ENCODE results near the gene KCNIP3.
"Not testable (repeated sequence)": the region's sequence is repeated elsewhere in the genome, so short reads cannot be mapped to it uniquely, and the experiment has no call there.

KCNIP3 gene

DNA sequence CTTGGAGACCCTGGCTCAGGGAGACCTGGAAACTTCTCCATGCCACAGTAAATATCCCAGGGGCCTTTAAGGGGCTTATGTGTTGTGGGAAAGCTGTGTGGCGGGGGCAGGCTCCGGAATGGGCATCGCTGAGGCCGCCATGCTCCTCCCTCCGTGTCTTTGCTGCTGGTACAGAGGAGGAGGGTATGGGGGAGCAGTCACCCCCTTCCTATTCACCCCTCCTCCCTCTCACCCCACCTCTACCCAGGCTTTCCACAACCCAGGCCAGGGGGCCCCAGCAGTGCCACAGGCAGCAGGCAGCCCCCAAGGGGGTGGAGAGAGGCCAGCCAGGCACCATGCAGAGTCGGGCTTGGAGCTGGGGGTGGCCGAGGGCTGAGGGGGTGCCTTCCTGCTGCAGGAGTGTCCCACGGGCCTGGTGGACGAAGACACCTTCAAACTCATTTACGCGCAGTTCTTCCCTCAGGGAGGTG is 77.3 kb downstream of the KCNIP3 start:
- DNase-seq: no peak

DNA sequence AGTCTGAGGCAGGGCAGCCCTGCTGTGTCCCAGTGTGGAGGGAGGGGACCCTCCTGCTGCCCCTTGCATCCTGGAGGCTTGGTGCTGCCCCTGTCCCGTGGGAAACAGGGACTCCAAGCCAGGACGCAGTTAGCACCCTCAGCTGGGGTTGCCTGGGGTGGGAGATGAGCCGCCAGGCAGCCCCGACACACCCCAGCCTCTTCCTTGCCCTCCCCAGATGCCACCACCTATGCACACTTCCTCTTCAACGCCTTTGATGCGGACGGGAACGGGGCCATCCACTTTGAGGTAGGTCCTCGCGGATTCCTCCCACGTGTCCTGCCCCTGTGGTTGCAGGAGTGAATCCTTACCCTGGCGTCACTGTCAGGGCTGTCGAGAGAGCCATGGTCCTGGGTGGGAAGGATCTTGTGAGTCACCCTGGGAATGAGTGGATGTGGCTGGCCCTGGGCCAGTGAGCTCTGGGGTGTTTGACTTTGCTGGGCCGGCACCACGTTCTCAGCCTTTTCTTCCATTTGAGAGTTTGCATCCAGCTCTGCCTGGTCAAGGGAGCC is 77.8 kb downstream of the KCNIP3 start:
- no peak for DNase-seq

DNA sequence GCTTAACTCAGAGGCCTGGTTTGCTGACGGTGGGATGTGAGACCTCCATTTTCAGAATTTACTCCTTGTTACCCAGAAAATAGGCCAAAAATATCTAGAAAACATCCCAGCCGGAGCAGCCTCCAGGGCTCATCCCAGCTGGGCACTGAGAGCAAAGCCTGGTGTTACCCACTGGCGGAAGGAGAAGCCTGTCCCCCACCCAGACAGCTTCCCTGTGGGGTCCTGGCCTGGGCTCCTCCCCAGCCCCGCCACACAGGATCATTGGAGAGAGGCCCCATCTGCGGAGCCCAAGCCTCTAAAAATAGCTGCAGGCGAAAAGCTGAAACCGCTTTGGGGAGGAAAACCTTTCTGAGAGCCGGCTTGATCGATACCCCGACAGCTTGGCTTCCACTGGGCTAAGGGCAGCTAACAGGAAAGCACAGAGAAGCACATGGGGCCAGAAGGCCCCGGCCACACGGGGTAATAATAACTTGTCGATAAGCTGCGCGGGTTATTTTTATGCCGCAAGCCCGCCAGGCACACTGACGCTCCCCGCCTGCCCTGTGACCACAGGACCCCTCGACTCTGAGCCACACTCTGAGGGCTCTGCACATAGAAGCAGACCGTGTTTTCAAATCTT is 78.5 kb downstream of the KCNIP3 start:
- DNase-seq: no peak

DNA sequence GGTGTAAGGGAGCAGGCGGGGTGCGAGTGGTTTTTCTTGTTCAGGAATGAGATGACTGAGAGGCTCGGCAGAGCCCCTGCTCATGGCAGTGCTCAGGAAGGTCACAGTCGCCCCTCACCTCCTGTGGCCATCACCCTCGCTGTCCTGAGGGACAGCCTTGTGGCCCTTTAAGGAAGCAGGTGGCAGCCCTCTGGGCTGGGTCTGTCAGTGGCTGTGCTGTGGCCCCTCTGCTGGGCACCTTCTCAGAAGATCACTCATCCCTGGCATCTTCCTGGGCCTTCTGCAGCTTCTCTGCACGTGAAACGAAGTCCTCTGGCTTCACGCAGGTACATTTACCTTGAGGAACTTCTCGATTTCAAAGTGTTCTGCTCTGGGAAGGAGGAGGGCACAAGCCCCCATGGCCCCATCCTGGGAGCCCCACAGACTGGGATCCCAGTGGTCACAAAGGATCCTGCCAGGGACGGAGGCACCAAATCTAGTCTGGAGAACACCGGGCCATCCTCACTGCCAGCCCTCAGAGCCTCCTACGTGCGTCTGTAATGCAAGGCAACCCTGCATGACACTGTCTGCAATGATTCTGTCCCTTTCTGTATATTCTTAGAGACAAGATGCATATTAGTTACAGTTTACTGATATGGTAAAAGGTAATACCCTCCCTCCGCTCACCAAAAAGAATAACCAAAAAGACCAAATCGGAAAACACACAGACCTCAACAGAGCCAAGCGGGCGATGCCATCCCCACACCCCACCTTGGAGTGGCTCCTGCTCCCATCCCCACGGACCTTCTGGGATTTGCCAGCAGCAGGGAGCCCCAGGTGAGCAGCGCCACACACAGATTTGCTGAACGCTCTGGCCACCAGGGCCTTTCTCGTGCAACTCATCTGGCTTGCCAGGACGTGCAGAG is 79.4 kb downstream of the KCNIP3 start:
- DNase-seq: no peak

DNA sequence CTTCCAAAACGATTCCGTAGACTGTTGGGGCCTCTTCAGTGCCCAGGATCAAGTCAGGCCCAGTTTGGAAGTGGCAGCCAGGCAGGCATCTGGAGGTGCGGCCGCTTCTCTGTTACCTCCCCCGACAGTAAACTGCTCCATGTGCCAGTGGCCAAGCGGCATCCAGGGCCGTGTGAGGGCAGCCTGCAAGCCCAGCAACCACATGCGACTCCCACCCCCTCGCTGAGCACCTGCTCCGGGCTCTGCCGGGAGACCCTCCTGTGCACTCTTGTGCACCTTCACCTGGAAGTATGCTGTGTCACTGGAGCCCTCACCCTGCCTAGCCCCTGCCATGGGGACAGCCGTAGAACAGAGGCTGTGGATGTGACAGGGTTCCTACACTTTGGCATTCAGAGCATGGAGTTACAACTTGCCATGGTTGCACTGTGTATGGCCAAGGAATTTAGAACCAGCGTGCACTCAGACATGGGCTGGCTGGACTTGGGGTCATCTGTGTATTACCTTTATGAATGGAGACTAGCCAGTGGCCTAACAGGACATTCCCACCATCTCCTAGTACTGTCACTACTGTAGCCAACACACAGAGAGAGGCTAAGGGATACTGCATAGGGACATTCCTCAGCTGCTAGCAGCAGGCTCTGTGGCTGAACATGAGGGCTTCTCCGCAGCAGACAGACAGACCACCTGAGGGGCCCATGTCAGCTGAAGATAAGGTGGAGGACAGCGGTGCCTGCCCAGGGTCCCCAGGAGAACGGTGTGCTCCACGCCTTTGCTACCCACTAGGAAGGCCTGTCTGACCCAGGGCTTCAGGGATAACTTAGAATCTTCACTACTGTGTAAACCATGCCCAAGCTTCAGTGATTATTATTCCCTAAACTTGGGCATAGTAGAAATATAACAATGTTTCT is 80.3 kb downstream of the KCNIP3 start:
- no peak for DNase-seq

DNA sequence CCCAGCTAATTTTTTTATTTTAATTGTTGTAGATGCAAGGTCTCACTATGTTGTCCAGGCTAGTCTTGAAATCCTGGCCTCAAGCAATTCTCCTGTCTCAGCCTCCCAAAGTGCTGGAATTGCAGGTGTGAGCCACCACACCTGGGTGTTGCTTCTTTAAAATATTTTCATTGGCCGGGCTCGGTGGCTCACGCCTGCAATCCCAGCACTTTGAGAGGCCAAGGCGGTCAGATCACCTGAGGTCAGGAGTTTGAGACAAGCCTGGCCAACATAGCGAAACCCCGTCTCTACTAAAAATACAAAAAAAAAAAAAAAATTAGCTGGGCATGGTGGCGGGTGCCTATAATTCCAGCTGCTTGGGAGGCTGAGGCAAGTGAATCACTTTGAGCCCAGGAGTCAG is 81.1 kb downstream of the KCNIP3 start:
- not testable (repeated sequence) for DNase-seq

DNA sequence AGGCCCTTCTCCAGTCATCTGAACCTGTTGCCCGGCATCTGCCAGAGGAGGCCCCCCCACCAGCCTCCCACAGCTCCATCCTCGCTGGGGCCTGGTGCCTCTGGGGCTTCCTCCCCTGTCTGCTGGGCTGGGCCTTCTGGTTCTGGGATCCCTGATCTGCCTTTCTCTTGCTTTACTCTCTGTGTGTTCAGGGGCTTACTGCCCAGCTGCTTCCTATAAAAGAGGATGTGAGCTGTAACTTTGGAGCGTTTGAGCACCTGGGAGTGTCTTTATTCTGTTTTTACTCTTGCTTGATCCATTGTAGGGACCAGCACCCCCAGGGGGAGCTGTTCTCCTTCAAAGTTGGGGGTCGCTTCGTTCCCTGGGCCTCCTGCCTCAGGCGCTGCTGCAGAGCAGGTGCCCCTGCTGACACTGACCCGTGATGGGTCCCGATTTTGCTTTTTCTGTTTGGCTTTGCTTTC is 82.3 kb downstream of the KCNIP3 start:
- no peak for DNase-seq

DNA sequence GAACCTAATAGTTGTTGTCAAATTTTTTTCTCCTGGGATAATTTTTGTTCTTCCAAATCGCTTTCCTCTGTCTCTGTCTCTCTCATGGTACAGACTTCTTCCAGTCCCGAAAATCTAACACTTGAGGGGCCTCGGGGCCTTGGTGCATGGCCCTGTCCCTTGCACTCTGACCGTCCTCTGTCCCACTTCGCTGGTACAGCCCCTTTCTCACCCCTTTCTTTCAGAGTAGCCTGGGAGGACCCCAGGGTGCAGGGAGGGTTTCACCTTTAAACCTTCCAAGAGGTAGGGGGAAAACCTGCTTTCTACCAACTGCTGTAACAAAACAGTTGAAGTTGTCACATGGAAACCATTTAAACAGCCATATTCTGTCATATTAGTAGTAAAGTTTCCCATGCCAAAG is 83.1 kb downstream of the KCNIP3 start:
- DNase-seq: no peak

DNA sequence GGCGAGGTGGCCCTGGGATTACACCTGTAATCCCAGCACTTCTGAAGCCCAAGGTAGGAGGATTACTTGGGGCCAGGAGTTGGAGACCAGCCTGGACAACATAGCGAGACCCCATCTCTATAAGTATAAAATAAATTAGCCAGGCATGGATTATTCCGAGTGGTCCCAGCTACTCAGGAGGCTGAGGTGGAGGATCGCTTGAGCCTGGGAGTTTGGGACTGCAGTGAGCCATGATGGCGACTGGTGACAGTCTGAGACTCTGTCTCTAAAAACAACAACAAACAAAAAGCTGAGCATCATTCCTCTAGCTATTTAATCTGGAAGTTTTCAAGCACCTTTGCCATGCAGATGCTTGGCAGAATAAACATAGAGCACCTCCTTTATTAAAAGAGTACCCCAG is 83.6 kb downstream of the KCNIP3 start:
- no peak for DNase-seq

DNA sequence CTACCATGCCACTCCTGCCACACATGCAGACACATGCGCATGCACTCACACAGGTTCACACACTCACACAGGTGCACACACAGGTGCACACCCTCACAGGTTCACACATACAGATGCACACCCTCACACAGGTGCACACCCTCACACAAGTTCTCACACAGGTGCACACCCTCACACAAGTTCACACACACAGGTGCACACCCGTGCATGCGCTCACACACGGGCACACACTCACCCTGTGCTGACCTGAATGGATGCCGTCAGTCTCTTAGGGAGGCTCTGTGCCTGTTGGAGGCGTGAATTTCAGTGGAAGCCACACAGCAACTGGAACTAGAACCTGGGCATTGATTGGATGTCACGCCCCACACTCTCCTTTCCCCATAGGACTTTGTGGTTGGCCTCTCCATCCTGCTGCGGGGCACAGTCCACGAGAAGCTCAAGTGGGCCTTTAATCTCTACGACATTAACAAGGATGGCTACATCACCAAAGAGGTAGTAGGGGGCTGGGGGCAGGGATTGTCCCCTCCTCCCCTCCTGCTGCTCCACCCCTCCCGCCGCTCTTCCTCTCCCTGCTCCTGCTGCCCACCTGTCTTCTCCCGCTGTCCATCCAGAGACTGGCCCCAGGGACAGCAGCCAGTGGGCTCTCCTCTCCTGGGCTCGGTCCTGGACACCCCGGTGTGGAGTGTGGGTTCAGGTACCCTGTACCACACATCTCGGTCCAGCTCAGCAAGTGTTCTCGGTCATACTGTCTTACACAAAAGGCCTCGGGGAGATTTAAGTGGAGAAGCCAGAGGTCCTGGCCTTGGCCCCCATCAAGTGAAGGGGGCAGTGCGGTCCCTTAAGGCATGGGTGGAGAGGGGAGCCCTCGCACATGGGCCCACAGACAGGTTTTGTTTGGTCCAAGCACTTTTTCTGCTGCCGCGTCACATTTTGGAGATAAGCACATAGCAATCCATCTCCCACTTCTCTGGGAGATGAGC is 84.4 kb downstream of the KCNIP3 start:
- DNase-seq: no peak

DNA sequence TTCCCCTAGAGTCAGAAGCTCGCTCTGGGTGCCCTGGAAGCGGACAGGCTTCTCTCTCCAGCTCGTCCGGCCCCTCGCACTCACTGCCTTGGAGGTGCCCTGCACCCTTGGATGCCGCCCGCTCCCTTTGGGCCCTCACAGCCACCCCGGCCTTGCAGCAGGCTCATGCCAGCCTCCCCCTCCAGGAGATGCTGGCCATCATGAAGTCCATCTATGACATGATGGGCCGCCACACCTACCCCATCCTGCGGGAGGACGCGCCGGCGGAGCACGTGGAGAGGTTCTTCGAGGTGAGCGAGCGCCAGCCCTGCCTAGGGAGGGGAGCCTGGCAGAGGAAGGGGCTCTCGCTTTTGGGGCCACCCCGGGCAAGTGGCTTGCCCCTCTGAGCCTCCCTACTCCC is 85.0 kb downstream of the KCNIP3 start:
- no peak for DNase-seq

DNA sequence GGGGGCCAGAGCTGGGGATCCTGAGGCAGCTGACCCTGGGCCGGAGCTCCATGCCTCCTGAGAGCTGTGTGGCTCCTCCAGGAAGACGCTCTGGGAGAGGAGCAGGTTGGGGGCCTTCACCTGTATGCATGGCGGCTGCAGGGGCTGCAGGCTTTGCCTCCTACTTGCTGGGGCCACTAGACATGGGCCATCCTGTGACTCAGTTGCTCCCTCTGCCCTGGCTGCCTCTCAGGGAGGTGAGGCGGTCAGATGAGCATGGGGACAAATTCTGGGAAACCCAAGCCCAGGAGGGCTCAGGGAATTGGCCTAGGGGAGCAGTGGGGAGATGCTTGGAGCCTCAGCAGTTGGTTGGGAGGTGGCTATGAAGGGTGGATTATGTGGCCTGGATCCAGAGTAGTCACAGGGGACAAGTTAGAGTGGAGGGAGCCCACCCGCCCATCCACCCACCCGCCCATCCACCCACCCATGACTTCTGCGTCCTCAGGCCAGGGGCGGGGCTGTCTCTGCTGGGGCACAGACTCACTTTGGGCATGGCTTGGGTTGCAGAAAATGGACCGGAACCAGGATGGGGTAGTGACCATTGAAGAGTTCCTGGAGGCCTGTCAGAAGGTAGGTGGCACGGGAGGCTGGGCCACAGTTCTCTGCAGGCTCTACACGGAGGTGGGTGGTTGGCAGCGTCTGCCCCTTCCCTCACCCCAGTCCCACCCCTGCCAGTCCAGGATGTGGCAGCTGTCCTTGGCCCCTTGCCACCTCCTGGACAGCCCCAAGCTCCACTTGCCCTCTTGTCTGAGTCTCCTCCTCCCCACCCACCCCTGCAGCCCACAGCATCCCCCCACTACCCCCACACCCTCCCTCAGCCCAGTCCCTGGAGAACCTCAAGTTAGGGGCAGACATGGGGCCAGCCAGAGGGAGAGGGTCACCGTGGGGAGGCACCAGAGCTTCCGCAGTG is 85.8 kb downstream of the KCNIP3 start:
- no peak for DNase-seq

DNA sequence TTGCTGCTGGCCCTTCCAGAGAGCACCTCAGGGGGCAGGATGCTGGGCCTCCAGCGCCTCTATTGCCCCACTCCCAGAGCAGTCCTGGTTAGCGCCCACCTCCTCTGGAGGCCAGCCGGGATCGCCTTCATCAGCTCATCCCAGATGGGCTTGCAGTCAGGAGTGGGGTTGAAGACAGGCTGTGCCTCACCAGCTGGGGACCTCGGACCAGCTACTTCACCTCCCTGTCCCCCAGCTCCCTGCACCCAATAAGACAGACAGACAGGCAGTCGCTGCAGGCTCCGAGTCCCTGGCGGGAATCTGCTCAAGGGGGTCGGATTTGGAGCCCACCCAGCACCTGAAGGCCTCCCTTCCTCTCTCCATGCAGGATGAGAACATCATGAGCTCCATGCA is 86.5 kb downstream of the KCNIP3 start:
- DNase-seq: no peak

DNA sequence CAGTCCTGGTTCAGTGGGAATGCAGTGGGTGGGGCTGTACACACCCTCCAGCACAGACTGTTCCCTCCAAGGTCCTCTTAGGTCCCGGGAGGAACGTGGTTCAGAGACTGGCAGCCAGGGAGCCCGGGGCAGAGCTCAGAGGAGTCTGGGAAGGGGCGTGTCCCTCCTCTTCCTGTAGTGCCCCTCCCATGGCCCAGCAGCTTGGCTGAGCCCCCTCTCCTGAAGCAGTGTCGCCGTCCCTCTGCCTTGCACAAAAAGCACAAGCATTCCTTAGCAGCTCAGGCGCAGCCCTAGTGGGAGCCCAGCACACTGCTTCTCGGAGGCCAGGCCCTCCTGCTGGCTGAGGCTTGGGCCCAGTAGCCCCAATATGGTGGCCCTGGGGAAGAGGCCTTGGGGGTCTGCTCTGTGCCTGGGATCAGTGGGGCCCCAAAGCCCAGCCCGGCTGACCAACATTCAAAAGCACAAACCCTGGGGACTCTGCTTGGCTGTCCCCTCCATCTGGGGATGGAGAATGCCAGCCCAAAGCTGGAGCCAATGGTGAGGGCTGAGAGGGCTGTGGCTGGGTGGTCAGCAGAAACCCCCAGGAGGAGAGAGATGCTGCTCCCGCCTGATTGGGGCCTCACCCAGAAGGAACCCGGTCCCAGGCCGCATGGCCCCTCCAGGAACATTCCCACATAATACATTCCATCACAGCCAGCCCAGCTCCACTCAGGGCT is 87.9 kb downstream of the KCNIP3 start:
- DNase-seq: no peak

DNA sequence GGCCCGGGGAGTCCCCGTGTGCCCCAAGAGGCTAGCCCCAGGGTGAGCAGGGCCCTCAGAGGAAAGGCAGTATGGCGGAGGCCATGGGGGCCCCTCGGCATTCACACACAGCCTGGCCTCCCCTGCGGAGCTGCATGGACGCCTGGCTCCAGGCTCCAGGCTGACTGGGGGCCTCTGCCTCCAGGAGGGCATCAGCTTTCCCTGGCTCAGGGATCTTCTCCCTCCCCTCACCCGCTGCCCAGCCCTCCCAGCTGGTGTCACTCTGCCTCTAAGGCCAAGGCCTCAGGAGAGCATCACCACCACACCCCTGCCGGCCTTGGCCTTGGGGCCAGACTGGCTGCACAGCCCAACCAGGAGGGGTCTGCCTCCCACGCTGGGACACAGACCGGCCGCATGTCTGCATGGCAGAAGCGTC is 88.4 kb downstream of the KCNIP3 start:
- no peak for DNase-seq

DNA sequence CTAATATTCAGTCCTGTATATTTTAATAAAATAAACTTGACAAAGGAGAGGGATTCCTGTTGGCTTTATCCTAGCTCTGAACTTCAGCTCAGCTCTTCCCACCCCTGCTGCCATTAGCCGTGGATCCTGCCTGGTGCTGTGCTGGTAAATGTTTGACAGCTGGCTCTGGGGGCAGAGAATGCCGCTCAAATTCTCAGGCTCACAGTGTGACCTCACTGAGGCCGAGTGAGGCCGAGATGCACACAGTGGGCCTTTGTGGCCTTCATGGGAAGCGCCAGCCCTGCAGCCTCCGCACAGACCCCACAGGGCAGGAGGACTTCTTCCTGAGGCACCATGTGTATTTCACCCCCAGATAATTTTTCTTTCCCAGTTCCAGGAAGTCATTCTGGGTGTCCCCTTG is 88.9 kb downstream of the KCNIP3 start:
- DNase-seq: no peak

DNA sequence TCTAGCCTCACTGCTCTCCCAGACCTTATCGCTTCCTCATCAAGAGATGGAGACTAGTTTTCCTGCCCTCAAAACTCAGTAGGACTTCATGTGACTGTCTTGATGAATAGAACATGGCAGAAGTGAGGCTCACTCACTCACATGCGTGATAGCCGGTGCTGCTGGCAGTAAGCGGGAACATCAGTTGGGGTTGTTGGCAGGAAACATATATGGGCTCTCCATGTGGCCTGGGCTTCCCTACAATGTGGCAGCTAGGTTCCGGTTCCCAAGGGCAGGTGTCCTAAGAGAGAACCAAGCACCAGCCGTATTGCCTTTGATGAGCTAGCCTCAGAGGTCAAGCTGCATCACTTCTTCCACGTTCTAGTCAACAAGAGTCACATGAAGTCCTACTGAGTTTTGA is 90.2 kb downstream of the KCNIP3 start:
- no peak for DNase-seq

DNA sequence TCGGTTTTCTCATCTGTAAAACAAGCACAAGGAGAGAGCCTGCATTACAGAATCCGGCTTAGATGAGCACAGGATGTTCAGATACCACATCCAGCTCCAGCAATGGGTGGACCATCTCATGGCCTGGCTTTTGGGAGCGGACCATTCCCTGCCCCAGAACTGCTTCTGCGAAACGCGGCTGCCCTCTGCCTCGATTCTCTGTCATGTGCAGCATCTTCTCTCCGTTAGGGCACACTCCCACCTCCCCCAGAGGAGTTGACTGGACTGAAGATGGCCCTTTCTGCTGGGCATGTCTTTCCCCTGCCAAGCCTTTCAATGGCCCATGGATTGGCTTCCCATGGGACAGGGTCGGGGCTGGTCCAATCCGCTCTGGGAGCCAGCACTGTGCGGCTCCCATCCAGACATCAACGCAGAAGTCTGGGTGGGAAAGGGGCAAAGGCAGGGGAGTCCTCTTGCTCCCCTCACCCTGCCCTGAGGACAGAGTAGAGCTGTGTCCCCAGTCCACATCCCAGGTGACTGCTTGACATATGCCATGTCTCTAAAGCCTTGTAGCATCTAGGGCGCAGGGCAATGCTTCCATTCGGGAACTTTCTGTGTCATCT is 91.0 kb downstream of the KCNIP3 start:
- DNase-seq: no peak

DNA sequence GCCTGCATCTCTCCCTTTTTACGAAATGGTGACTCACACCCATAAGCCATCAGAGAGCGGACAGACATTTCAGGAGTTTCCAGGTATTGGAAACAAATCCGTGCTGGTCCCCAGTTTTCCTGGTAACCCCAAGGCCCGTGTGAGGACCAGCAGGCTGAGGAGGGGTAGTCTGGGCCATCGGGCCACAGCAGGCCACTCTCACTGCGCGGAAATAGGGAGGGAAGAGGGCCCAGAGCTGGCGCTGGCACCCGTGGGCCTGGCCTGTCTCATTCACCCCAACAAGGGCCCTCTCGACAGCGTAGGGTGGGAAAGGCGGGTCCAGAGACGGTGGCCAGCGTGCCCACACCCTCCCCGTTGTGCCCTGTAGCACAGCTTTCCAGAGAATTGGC is 91.7 kb downstream of the KCNIP3 start:
- no peak for DNase-seq
